Activated naive CD4-positive, alpha-beta T cell treated with anti-CD3 and anti-CD28 coated beads, Interleukin-2, amount 50 U/mL, for 72 hours (primary cell): ENCODE measurements around the gene ANKS3. TPM values are rescaled to one million over a fixed set of nuclear protein-coding genes. Genes with fewer than 3 reads are reported as not detected.

ENCODE experiments used
- total RNA-seq, 2 donors: library from RNA; stranded (reverse); gene quantifications; one replicate each; pipeline ENCODE4 v1.2.3, GENCODE V29; 2022

The ANKS3 gene
- total RNA-seq, 2 donors from 2014 or later = 19.4 to 21.5 TPM

Other genes with a start within 250 kb of the ANKS3 start
- gene CDIP1, start 195.5 kb downstream of the ANKS3 start, total RNA-seq = 10 to 100 TPM; 27.5 to 32.9 TPM
- under 1 TPM; 0.05 to 0.19 TPM for gene C16orf96, start 177.9 kb downstream of the ANKS3 start, total RNA-seq
- 10 to 100 TPM; 12.5 to 33.4 TPM for gene UBALD1, start 119.4 kb downstream of the ANKS3 start, total RNA-seq
- gene MGRN1, start 109.4 kb downstream of the ANKS3 start, total RNA-seq = 10 to 100 TPM; 46.9 to 76.4 TPM
- gene NUDT16L1, start 40.7 kb downstream of the ANKS3 start, total RNA-seq = 10 to 100 TPM; 20.7 to 42.8 TPM
- gene DNAAF8, start 266 bp upstream of the ANKS3 start, total RNA-seq = under 1 TPM in 1 of 2 donors, not detected in 1; 0.09 TPM
- gene ZNF500, start 32.9 kb upstream of the ANKS3 start, total RNA-seq = 10 to 100 TPM; 10.2 to 12.2 TPM
- not detected for gene SEPTIN12, start 54.1 kb upstream of the ANKS3 start, total RNA-seq
- not detected for gene SMIM22, start 61.1 kb upstream of the ANKS3 start, total RNA-seq
- 10 to 100 TPM in 1 of 2 donors, 1 to 10 TPM in 1; 4.6 to 18.6 TPM for gene ROGDI, start 68.4 kb upstream of the ANKS3 start, total RNA-seq
- 10 to 100 TPM; 70.3 to 80.9 TPM for gene GLYR1, start 113.0 kb upstream of the ANKS3 start, total RNA-seq
- gene UBN1, start 113.2 kb upstream of the ANKS3 start, total RNA-seq = 10 to 100 TPM; 23.7 to 42.0 TPM
- not detected for gene PPL, start 202.9 kb upstream of the ANKS3 start, total RNA-seq
- 1 to 10 TPM in 1 of 2 donors, not detected in 1; 1.1 TPM for gene SEC14L5, start 224.1 kb upstream of the ANKS3 start, total RNA-seq